Muscle layer of colon (tissue), 2 donors: ENCODE measurements around the gene EFNB2.

Experiments used
- H3K27ac ChIP-seq: one replicate; pipeline ENCODE4 v1.7.0; 2013; ENCODE audit warnings: low read depth, mild to moderate bottlenecking, low read length, moderate library complexity
- H3K27me3 ChIP-seq, 2 donors: one replicate each; pipeline ENCODE4 v1.7.0; 2013; ENCODE audit warnings: low read length in 2 of 2, mild to moderate bottlenecking in 2 of 2; ENCODE audit not compliant: insufficient read depth in 2 of 2, control insufficient read depth in 1 of 2
- H3K36me3 ChIP-seq: one replicate; pipeline ENCODE4 v1.7.0; 2013; ENCODE audit warnings: mild to moderate bottlenecking, low read length; ENCODE audit not compliant: insufficient read depth
- H3K4me1 ChIP-seq: one replicate; pipeline ENCODE4 v1.7.0; 2013; ENCODE audit warnings: mild to moderate bottlenecking, low read length; ENCODE audit not compliant: insufficient read depth
- H3K4me3 ChIP-seq, 2 donors: one replicate each; pipeline ENCODE4 v1.7.0; 2013; ENCODE audit warnings: low read length in 2 of 2, low read depth in 1 of 2, mild to moderate bottlenecking in 1 of 2, moderate library complexity in 1 of 2
- H3K9ac ChIP-seq: one replicate; pipeline ENCODE4 v1.7.0; 2013; ENCODE audit warnings: low read length
- H3K9me3 ChIP-seq: one replicate; pipeline ENCODE4 v1.7.0; 2013; ENCODE audit warnings: mild to moderate bottlenecking, low read length
- donor health status: abdominal sarcoma.
- donor health status: Adenocarcinoma of cecum.

The EFNB2 gene

DNA sequence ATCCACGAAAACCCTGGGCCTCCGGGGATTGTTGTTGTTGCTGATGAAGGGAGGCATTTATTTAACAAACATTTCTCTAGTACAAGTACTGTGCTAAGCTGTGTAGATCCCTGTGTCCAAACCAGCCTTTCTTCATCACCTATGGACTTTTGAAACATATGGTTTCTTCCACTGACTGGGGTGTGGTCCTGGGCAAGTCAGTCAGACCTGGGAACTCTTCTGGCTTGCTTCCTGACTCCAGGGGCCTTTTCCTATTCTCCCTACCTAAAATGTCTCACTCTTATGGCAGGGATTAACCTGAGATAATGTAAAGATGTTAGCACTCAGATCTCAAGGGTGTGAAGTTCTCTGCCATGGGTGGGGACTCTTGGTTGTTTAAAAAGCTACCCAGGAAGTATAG lies 46.8 kb downstream of the EFNB2 start:
- Histone ChIP-seq H3K36me3 (no peaks in the 10 kb centered on the region), H3K9ac (no peak overlapping the region), H3K27me3 (no peaks in the 10 kb centered on the region), H3K27ac (no peak overlapping the region), H3K4me3 (no peak overlapping the region), H3K9me3 (no peaks in the 10 kb centered on the region), H3K4me1 (peaks cover 32% of the 10 kb centered on the region)

DNA sequence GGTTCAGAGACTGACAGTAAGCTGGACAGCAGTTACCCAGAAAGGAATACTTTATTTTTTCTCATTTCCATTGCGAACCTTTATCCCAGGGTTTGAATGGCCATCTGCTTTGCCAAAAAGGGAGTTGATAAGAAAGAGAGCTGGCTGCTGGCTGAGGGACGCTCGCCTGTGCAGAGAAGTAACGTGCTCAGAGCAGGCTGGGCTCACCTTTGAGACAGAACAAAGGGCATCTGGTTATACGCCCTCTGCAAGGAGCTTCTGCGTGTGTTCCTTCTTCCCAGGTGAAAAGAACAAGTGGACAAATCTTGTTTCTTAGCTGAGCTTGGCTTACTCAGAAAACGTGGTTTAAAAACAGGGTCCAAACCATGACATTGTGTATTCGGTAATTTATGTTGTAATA lies 47.4 kb downstream of the EFNB2 start:
- H3K4me3 ChIP-seq: no peak overlapping the region
- no peak overlapping the region for H3K27ac ChIP-seq
- no peaks in the 10 kb centered on the region for H3K9me3 ChIP-seq
- no peaks in the 10 kb centered on the region for H3K36me3 ChIP-seq
- H3K9ac ChIP-seq: no peak overlapping the region
- no peaks in the 10 kb centered on the region for H3K27me3 ChIP-seq
- H3K4me1 ChIP-seq: peaks cover 35% of the 10 kb centered on the region

DNA sequence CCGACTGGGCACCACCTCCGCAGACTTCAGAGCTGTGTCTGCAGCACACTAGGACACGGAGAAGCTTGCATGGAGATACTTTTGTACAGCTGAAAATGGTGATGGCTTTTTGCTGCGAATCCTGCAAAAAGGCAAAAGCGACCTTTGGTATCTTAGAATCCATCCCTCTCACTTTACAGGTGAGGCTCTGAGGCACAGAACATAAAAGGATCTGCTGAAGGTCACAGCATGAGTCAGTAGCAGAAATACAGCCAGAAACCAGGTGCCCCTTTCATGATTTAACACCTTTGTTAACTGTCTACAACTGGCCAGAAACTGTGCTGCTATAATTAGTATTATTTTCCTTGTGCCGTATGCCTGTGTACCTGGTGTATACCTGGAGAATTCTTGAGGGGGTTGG lies 48.3 kb downstream of the EFNB2 start:
- H3K9me3 ChIP-seq: no peaks in the 10 kb centered on the region
- H3K4me3 ChIP-seq: no peak overlapping the region
- peaks cover 32% of the 10 kb centered on the region for H3K4me1 ChIP-seq
- no peak overlapping the region for H3K27ac ChIP-seq
- no peaks in the 10 kb centered on the region for H3K36me3 ChIP-seq
- no peaks in the 10 kb centered on the region for H3K27me3 ChIP-seq
- H3K9ac ChIP-seq: no peak overlapping the region

DNA sequence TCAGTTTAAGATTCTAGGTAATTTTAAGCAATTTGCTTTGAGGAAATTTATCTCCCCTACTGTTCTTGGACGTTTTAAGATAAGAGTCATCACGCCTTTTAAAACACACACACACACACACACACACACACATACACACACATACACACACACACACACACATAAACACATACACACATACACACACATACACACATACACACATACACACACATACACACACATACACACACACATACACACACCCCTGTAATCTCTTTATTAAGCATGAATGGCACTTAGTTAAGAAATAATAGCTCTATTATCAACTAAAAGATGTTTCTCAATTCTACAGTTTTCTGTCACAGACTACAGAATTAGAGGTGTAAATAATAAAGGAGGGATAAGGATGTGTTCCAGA lies 49.2 kb downstream of the EFNB2 start:
- peaks cover 32% of the 10 kb centered on the region for H3K4me1 ChIP-seq
- H3K27ac ChIP-seq: no peak overlapping the region
- no peak overlapping the region for H3K9ac ChIP-seq
- H3K4me3 ChIP-seq: no peak overlapping the region
- H3K27me3 ChIP-seq: no peaks in the 10 kb centered on the region
- no peaks in the 10 kb centered on the region for H3K9me3 ChIP-seq
- no peaks in the 10 kb centered on the region for H3K36me3 ChIP-seq

DNA sequence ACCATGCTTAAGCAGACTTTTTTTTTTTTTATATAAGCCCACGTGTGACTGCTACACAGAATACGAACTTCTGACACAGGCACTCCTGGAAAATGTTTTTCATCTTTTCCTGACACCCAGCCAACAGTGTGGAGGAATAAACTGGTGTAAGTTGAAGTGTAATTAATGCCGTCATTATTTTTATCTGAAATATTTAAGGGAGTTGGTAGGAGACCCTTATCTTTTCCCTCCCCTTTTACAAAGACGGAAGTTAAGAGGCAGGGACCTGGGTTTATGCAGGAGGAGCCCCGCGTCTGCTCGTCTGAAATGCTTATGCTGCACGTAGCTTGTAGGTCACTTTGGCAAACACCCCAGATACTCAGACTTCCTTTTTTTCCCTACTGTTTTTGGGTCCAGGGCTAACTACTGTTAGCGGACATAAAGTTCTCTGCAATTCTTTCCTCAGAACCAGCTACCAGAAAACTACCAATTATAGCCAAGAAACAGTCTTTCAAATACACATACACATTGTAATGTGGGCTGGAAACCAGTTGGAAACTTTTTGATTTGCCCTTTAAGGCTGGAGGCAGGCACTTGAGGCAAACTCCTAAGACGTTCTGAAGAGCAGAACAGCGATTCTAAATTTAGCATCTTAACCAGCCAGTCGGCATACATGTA lies 50.8 kb downstream of the EFNB2 start:
- Histone ChIP-seq H3K36me3 (no peaks in the 10 kb centered on the region), H3K27me3 (no peaks in the 10 kb centered on the region), H3K4me1 (peaks cover 35% of the 10 kb centered on the region), H3K9me3 (no peaks in the 10 kb centered on the region), H3K9ac (peak overlapping the region; percentile 23), H3K4me3 (peak overlapping the region in 1 of 2 donors; percentile 49), H3K27ac (peak overlapping the region; percentile 64)

DNA sequence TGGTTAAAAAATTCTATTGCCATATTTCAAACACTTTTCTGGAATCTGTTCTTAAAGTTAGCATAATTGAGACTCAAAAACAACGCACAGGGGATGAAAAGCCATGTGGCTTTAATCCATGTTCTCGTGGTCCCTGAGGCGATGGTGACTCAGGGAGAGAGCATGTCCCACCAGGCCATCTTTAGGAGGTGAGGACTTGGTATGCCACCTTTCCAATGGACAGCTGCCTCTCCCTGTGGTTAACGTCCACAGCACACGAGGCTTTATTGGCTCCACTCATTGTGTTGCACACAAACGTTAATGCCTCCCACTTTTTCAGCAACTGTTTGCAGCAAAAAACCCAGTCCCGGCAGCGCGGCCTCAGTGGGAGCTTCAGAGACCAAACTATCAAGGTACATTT lies 51.4 kb downstream of the EFNB2 start:
- Histone ChIP-seq H3K4me1 (peaks cover 35% of the 10 kb centered on the region), H3K9me3 (no peaks in the 10 kb centered on the region), H3K4me3 (peak overlapping the region in 1 of 2 donors; percentile 49), H3K36me3 (no peaks in the 10 kb centered on the region), H3K27ac (peak overlapping the region; percentile 64), H3K27me3 (no peaks in the 10 kb centered on the region), H3K9ac (peak overlapping the region; percentile 25)

DNA sequence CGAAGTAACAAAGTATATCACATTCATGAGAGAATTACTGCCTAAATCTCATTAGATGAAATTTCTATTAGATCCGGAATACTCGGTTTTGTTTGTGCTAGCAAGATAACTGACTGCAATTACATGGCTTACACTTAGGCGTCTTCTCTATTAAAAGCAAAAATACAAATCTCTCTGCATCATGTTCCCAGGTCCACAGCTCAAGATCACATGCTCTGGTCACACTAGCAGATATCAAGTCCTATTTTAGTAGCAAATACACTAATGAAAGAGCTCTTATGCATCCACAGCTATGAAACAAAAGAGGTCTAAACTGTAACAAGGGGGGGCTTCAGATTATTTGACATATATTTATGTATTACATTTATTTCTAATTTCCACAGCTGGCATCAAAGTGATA lies 53.5 kb downstream of the EFNB2 start:
- Histone ChIP-seq H3K4me1 (peaks cover 35% of the 10 kb centered on the region), H3K9ac (no peak overlapping the region), H3K27me3 (no peaks in the 10 kb centered on the region), H3K9me3 (no peaks in the 10 kb centered on the region), H3K27ac (no peak overlapping the region), H3K36me3 (no peaks in the 10 kb centered on the region), H3K4me3 (no peak overlapping the region)

DNA sequence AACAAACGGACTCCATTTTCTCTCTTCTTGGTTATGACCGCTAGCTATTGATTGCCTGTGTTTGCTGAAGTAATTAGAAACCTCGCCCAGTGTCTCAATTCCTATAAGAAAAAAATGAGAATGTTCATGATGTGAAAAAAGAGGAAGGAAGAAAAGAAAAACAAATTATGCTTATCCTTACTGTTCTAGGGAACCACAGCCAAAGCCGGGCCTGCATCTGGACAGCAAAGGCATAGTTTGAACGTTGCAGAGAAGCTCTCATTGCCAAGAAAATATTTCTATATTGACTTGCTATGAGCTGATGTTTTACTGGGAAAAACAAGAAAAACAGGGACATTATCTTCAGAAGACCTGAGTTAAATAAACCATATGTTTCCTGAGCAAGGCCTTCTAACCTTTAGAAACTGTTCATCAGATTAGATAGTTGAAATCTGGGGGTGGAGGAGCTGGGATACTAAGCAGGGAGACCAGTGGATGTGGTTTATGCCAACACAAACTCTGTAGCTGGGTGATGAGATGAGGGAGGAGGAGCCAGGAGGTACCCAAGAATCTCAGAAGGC lies 55.0 kb downstream of the EFNB2 start:
- no peaks in the 10 kb centered on the region for H3K9me3 ChIP-seq

DNA sequence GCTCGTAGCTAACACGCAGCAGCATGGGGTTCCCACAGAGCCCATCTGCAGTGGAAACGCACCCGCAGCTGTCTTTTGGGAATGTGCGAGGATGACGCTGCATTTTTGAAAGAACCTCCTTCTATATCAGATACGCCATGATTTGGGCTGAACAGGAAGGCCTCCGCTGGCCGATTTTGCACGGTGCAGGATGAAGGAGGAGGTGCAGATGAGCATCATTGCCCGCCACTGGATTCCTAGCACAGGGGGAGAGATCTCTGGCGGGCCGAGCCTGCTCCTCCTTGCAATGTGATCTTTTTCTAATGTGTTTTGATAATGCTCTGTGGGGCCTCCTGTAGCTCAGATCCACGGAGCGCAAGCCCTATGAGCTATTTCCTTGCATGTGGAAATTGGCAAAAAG lies 55.5 kb downstream of the EFNB2 start:
- Histone ChIP-seq H3K9ac (no peak overlapping the region), H3K4me3 (no peak overlapping the region), H3K27ac (no peak overlapping the region)

More for the DNA sequence above, 55.0 kb downstream of the EFNB2 start:
- no peak overlapping the region for H3K9ac ChIP-seq
- no peaks in the 10 kb centered on the region for H3K27me3 ChIP-seq
- H3K27ac ChIP-seq: no peak overlapping the region
- no peaks in the 10 kb centered on the region for H3K36me3 ChIP-seq
- H3K4me1 ChIP-seq: peaks cover 29% of the 10 kb centered on the region
- no peak overlapping the region for H3K4me3 ChIP-seq

DNA sequence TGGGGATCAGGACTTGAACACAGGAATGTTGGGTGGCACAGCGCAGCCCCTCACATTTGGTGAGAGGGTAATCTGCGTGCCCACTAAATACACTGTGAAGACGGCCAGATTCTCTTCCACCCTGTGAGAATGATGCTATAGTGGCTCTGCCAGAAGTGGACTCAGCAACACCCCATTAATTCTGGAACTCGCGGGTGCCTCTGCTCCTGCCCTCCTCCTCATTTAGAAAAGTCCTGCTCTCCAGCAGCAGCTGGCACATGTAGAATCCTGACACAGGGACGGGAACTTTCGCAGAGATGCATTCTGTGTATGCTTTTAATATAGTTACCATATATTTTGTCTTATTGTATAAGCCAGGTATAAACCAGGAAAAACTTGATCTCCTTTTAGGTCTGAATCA lies 57.3 kb downstream of the EFNB2 start:
- Histone ChIP-seq H3K27me3 (no peaks in the 10 kb centered on the region), H3K4me1 (peaks cover 13% of the 10 kb centered on the region), H3K9ac (no peak overlapping the region), H3K27ac (no peak overlapping the region), H3K4me3 (no peak overlapping the region), H3K9me3 (no peaks in the 10 kb centered on the region), H3K36me3 (no peaks in the 10 kb centered on the region)

More for the DNA sequence above, 55.5 kb downstream of the EFNB2 start:
- no peaks in the 10 kb centered on the region for H3K27me3 ChIP-seq
- H3K9me3 ChIP-seq: no peaks in the 10 kb centered on the region
- peaks cover 26% of the 10 kb centered on the region for H3K4me1 ChIP-seq
- H3K36me3 ChIP-seq: no peaks in the 10 kb centered on the region

DNA sequence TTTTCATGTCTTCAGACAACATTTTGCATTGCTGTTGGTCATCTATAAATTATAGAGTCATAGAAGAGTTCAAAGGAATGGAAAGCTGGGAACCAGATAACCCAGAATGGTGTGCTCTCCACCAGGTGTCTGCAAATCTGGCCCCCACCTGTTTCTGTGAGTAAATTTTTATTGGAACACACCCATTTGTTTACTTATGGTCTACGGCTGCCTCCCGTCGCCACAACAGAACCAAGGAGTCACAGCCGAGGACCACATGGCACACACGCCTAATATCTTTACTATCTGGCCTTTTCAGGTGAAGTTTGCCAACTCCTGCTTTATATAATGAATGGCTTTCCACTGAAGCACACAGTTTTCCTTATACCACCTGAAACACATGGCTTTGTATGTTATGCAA lies 58.2 kb downstream of the EFNB2 start:
- Histone ChIP-seq H3K9me3 (no peaks in the 10 kb centered on the region), H3K36me3 (no peaks in the 10 kb centered on the region), H3K27ac (no peak overlapping the region), H3K4me3 (no peak overlapping the region), H3K9ac (no peak overlapping the region), H3K27me3 (no peaks in the 10 kb centered on the region), H3K4me1 (peaks cover 13% of the 10 kb centered on the region)

DNA sequence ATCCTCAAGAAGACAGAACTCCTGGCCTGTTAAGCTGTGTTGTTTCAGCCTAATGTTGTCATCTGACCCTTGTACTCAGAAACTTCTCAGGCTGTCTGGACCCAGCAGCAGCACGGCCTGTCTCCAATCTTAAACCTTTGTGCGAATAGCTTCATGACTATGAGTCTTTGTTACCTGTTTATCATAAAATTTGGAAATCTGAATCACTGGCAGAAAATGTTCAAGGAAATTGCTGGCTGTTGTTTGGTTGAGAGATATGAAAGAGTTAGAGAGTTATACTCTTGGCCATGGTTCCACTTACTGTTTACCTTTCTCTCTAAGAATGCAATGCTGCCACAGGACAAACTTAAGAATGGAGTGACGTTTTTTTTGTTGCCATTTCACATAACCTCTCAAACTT lies 59.6 kb downstream of the EFNB2 start:
- no peak overlapping the region for H3K27ac ChIP-seq
- H3K27me3 ChIP-seq: no peaks in the 10 kb centered on the region
- H3K9me3 ChIP-seq: no peaks in the 10 kb centered on the region
- no peak overlapping the region for H3K4me3 ChIP-seq
- peaks cover 9% of the 10 kb centered on the region for H3K4me1 ChIP-seq
- no peak overlapping the region for H3K9ac ChIP-seq
- no peaks in the 10 kb centered on the region for H3K36me3 ChIP-seq
